Vagina (tissue), 2 donors: ENCODE measurements around the gene COL9A3. TPM values are rescaled to one million over a fixed set of nuclear protein-coding genes. Genes with fewer than 3 reads are reported as not detected.

Experiments used
- DNase-seq, 2 donors: peaks; one replicate each; pipeline ENCODE4 v3.0.0-alpha.2; 2017; ENCODE audit errors: extremely low spot score in 2 of 2
- H3K27ac ChIP-seq: fragments of 200-600 bp; sonication (generic); one replicate; pipeline ENCODE4 v1.5.1; 2019
- H3K27me3 ChIP-seq: fragments of 200-600 bp; sonication (generic); one replicate; pipeline ENCODE4 v1.5.1; 2019
- H3K36me3 ChIP-seq, 2 donors: fragments of 200-600 bp; sonication (generic); one replicate each; pipeline ENCODE4 v1.5.1; 2017 to 2019
- H3K4me1 ChIP-seq: fragments of 200-600 bp; sonication (generic); one replicate; pipeline ENCODE4 v1.5.1; 2019
- H3K4me3 ChIP-seq, 2 donors: fragments of 200-600 bp; sonication (generic); 1 replicate in 1 of 2; 2 replicates in 1 of 2; pipeline ENCODE4 v1.5.1; 2016 to 2019
- H3K9me3 ChIP-seq: fragments of 200-600 bp; sonication (generic); one replicate; pipeline ENCODE4 v1.5.1; 2019
- POLR2A ChIP-seq, 2 donors: fragments of 450-650 bp; IDR thresholded peaks; one replicate each; pipeline ENCODE4 v1.6.1; 2017; ENCODE audit warnings: antibody characterized with exemption in 2 of 2, mild to moderate bottlenecking in 2 of 2, moderate library complexity in 2 of 2
- POLR2AphosphoS5 ChIP-seq, 2 donors: sonication (generic); formaldehyde crosslinking; IDR thresholded peaks; one replicate each; pipeline ENCODE4 v1.9.0; 2017; ENCODE audit warnings: antibody characterized with exemption in 2 of 2, mild to moderate bottlenecking in 2 of 2, low read depth in 1 of 2; ENCODE audit not compliant: insufficient read depth in 1 of 2
- intact Hi-C: fragments of 100-400 bp; cut with DNase I; formaldehyde crosslinking; loops from one replicate; pipeline ENCODE4 v1.15.1; 2023
- total RNA-seq: library from RNA; depleted of rRNA; stranded (reverse); fragments of >200 nt; gene quantifications from one replicate; pipeline ENCODE4 v1.2.3, GENCODE V29; 2016
- TF ChIP-seq, protein P1 (sequence below), 3 experiments: fragments of 450-650 bp in 2 of 3; fragments of 200-600 bp in 1 of 3; sonication (generic) in 1 of 3; IDR thresholded peaks; one replicate each; pipeline ENCODE4 v1.5.1; 2017 to 2019; ENCODE audit warnings: antibody characterized with exemption in 3 of 3, mild to moderate bottlenecking in 2 of 3, moderate library complexity in 2 of 3

COL9A3 gene
- total RNA-seq, 1 donor from 2014 or later, result 1.2 TPM

DNA sequence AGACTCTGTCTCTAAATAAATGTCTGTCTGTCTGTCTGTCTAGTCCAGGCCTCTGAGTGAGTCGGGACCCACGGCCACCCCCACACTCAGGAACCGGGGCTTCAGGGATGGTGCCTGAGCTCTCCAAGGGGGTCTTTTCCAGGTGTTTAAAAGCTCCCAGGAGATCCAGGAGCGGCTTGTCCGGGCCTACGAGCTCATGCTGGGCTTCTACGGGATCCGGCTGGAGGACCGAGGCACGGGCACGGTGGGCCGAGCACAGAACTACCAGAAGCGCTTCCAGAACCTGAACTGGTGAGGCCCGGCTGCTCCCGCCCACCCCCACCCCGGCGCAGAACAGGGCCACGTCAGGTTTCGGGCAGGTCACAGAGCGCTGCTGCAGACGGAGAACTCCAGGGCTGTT lies 5.5 kb upstream of the COL9A3 start:
- peaks cover 0 to 51% of the 10 kb centered on the region in 2 donors for H3K36me3 ChIP-seq
- intact Hi-C loops, result loop anchor here (10.0 kb wide), 1 partner anchor 397 kb away; no protein-coding TSS in a partner anchor
- no peak for DNase-seq

DNA sequence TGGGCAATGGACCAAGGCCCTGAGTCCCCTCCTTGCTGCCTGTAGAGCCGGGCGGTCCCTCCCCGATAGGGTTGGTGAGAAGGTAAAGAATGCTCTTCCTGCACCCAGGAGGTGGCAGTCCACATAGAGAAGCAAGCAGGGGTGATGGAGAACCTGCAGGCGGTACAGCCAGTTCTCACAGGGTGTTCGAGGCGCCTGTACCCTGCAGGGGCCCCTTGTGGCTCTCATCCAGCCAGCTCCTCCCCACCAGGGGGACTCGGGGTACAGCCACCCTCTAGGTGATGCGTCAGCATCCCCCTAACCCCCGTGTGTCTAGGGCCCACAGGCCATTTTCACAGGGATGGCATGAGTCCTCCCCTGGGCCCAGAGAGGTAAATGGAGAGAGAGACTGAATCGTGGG lies 5.1 kb upstream of the COL9A3 start:
- peaks cover 0 to 51% of the 10 kb centered on the region in 2 donors for H3K36me3 ChIP-seq
- H3K27ac ChIP-seq, result no peak overlapping the region
- no peak for TF ChIP-seq POLR2A (IDR thresholded peaks at IDR 0.05)
- TF ChIP-seq, protein P1, sequence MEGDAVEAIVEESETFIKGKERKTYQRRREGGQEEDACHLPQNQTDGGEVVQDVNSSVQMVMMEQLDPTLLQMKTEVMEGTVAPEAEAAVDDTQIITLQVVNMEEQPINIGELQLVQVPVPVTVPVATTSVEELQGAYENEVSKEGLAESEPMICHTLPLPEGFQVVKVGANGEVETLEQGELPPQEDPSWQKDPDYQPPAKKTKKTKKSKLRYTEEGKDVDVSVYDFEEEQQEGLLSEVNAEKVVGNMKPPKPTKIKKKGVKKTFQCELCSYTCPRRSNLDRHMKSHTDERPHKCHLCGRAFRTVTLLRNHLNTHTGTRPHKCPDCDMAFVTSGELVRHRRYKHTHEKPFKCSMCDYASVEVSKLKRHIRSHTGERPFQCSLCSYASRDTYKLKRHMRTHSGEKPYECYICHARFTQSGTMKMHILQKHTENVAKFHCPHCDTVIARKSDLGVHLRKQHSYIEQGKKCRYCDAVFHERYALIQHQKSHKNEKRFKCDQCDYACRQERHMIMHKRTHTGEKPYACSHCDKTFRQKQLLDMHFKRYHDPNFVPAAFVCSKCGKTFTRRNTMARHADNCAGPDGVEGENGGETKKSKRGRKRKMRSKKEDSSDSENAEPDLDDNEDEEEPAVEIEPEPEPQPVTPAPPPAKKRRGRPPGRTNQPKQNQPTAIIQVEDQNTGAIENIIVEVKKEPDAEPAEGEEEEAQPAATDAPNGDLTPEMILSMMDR (IDR thresholded peaks at IDR 0.05), result no peak
- no peak for TF ChIP-seq POLR2AphosphoS5 (IDR thresholded peaks at IDR 0.05; ENCODE audit: insufficient read depth in 1 of 2, low read depth in 1 of 2)
- H3K9me3 ChIP-seq, result no peaks in the 10 kb centered on the region
- H3K4me1 ChIP-seq, result peaks cover 33% of the 10 kb centered on the region
- H3K4me3 ChIP-seq, result no peak overlapping the region
- H3K27me3 ChIP-seq, result peaks cover under 1% of the 10 kb centered on the region
- no peak for DNase-seq
- intact Hi-C loops, result loop anchor here (10.0 kb wide), 1 partner anchor 397 kb away; no protein-coding TSS in a partner anchor

More for the DNA sequence above, 5.5 kb upstream of the COL9A3 start:
- no peaks in the 10 kb centered on the region for H3K9me3 ChIP-seq
- no peak overlapping the region for H3K4me3 ChIP-seq
- H3K4me1 ChIP-seq, result peaks cover 33% of the 10 kb centered on the region
- TF ChIP-seq POLR2A (IDR thresholded peaks at IDR 0.05), result no peak
- TF ChIP-seq POLR2AphosphoS5 (IDR thresholded peaks at IDR 0.05; ENCODE audit: insufficient read depth in 1 of 2, low read depth in 1 of 2), result no peak
- TF ChIP-seq, protein P1 (IDR thresholded peaks at IDR 0.05), result no peak
- no peaks in the 10 kb centered on the region for H3K27me3 ChIP-seq
- H3K27ac ChIP-seq, result no peak overlapping the region

DNA sequence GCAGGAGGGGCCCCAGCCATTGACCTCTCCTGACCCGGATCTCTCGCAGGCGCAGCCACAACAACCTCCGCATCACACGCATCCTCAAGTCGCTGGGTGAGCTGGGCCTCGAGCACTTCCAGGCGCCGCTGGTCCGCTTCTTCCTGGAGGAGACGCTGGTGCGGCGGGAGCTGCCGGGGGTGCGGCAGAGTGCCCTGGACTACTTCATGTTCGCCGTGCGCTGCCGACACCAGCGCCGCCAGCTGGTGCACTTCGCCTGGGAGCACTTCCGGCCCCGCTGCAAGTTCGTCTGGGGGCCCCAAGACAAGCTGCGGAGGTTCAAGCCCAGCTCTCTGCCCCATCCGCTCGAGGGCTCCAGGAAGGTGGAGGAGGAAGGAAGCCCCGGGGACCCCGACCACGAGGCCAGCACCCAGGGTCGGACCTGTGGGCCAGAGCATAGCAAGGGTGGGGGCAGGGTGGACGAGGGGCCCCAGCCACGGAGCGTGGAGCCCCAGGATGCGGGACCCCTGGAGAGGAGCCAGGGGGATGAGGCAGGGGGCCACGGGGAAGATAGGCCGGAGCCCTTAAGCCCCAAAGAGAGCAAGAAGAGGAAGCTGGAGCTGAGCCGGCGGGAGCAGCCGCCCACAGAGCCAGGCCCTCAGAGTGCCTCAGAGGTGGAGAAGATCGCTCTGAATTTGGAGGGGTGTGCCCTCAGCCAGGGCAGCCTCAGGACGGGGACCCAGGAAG lies 4.5 kb upstream of the COL9A3 start:
- Histone ChIP-seq H3K36me3 (peaks cover 0 to 51% of the 10 kb centered on the region in 2 donors), H3K4me3 (no peak overlapping the region), H3K4me1 (peaks cover 30% of the 10 kb centered on the region), H3K27me3 (peaks cover 7% of the 10 kb centered on the region), H3K27ac (no peak overlapping the region), H3K9me3 (no peaks in the 10 kb centered on the region)
- intact Hi-C loops, result loop anchor here (10.0 kb wide), 1 partner anchor 398 kb away; no protein-coding TSS in a partner anchor
- DNase-seq, result no peak
- TF ChIP-seq POLR2A (IDR thresholded peaks at IDR 0.05), result no peak

DNA sequence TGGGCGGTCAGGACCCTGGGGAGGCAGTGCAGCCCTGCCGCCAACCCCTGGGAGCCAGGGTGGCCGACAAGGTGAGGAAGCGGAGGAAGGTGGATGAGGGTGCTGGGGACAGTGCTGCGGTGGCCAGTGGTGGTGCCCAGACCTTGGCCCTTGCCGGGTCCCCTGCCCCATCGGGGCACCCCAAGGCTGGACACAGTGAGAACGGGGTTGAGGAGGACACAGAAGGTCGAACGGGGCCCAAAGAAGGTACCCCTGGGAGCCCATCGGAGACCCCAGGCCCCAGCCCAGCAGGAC lies 4.0 kb upstream of the COL9A3 start:
- Histone ChIP-seq H3K36me3 (peaks cover 0 to 47% of the 10 kb centered on the region in 2 donors), H3K27me3 (peaks cover 12% of the 10 kb centered on the region), H3K9me3 (no peaks in the 10 kb centered on the region), H3K4me3 (no peak overlapping the region), H3K27ac (no peak overlapping the region), H3K4me1 (peaks cover 30% of the 10 kb centered on the region)
- DNase-seq, result no peak
- no peak for TF ChIP-seq POLR2AphosphoS5 (IDR thresholded peaks at IDR 0.05; ENCODE audit: insufficient read depth in 1 of 2, low read depth in 1 of 2)
- no peak for TF ChIP-seq POLR2A (IDR thresholded peaks at IDR 0.05)
- TF ChIP-seq, protein P1 (IDR thresholded peaks at IDR 0.05), result no peak
- intact Hi-C loops, result loop anchor here (10.0 kb wide), 1 partner anchor 398 kb away; no protein-coding TSS in a partner anchor

DNA sequence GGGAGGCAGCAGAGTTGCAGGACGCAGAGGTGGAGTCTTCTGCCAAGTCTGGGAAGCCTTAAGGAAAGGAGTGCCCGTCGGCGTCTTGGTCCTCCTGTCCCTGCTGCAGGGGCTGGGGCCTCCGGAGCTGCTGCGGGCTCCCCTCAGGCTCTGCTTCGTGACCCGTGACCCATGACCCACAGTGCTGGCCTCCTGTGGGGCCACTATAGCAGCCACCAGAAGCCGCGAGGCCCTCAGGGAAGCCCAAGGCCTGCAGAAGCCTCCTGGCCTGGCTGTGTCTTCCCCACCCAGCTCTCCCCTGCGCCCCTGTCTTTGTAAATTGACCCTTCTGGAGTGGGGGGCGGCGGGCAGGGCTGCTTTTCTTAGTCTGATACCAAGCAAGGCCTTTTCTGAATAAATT lies 3.3 kb upstream of the COL9A3 start:
- Histone ChIP-seq H3K36me3 (peaks cover 0 to 40% of the 10 kb centered on the region in 2 donors), H3K4me3 (no peak overlapping the region), H3K4me1 (peaks cover 31% of the 10 kb centered on the region), H3K9me3 (no peaks in the 10 kb centered on the region), H3K27me3 (peaks cover 13% of the 10 kb centered on the region), H3K27ac (no peak overlapping the region)
- intact Hi-C loops, result loop anchor here (10.0 kb wide), 1 partner anchor 399 kb away; no protein-coding TSS in a partner anchor
- TF ChIP-seq, protein P1 (IDR thresholded peaks at IDR 0.05), result no peak
- no peak for TF ChIP-seq POLR2A (IDR thresholded peaks at IDR 0.05)
- TF ChIP-seq POLR2AphosphoS5 (IDR thresholded peaks at IDR 0.05; ENCODE audit: insufficient read depth in 1 of 2, low read depth in 1 of 2), result no peak
- no peak for DNase-seq
